Activated CD4-positive, alpha-beta memory T cell treated with anti-CD3 and anti-CD28 coated beads, Interleukin-2, amount 10 ng/mL, durations not matched to agents 7 days and 5 days (primary cell): ENCODE results near the gene LDHB. TPM values are rescaled to one million over a fixed set of nuclear protein-coding genes. Genes with fewer than 3 reads are reported as not detected.

Source experiments
- CTCF ChIA-PET: fragments of 350-600 bp; sonication (Branson Sonifier 250); formaldehyde crosslinking; loops from one replicate; lab custom pipeline; 2021; ENCODE audit warnings: antibody characterized with exemption, inconsistent platforms; lab: Charles Lee
- POLR2A ChIA-PET: fragments of 350-600 bp; sonication (Branson Sonifier 250); formaldehyde crosslinking; loops from one replicate; lab custom pipeline; 2021; ENCODE audit warnings: antibody characterized with exemption; lab: Charles Lee
- DNase-seq: peaks from one replicate; pipeline ENCODE4 v3.0.0-alpha.2; 2020
- H3K27ac Mint-ChIP-seq: one replicate; pipeline ENCODE4 v1.8.0; 2021; ENCODE audit warnings: mild to moderate bottlenecking, mixed read lengths
- H3K27me3 Mint-ChIP-seq: one replicate; pipeline ENCODE4 v1.8.0; 2021; ENCODE audit warnings: mixed read lengths
- H3K36me3 Mint-ChIP-seq: one replicate; pipeline ENCODE4 v1.8.0; 2021; ENCODE audit warnings: low read depth, mixed read lengths
- H3K4me1 Mint-ChIP-seq: one replicate; pipeline ENCODE4 v1.8.0; 2021; ENCODE audit warnings: mixed read lengths
- H3K4me3 Mint-ChIP-seq: one replicate; pipeline ENCODE4 v1.8.0; 2021; ENCODE audit warnings: mild to moderate bottlenecking, mixed read lengths
- H3K9me3 Mint-ChIP-seq: one replicate; pipeline ENCODE4 v1.8.0; 2021; ENCODE audit warnings: mixed read lengths
- total RNA-seq, 2 experiments: library from RNA; stranded (reverse); gene quantifications; one replicate each; pipeline ENCODE4 v1.2.3, GENCODE V29; 2021

LDHB gene
- 100 to 1,000 TPM; 955 to 985 TPM for total RNA-seq

GRCh38 chr12:21657326-21658077 lies at the start of gene LDHB:
LDHB (minus strand) TSS chr12:21657842; CDS start chr12:21654671, 3,171 bp downstream.
- POLR2A ChIA-PET: interaction anchor here (0.7 to 2.8 kb wide), 37 partner anchors 9 to 887 kb away, joined by 3 to 65 read pairs (median 6); partner anchors contain the start of genes C2CD5, CMAS, GOLT1B and PYROXD1
- H3K4me3 Mint-ChIP-seq: peak within 1 kb of the TSS; percentile 82
- H3K27me3 Mint-ChIP-seq: no peaks in the 10 kb centered on the region
- H3K4me1 Mint-ChIP-seq: peaks cover 42% of the 10 kb centered on the region
- peaks cover 44% of the 10 kb centered on the region for H3K36me3 Mint-ChIP-seq
- peak; percentile 95 for DNase-seq
- peak within 1 kb of the TSS; percentile 97 for H3K27ac Mint-ChIP-seq
- CTCF ChIA-PET: interaction anchor here (1.3 to 2.6 kb wide), 5 partner anchors 10 to 219 kb away, joined by 3 to 26 read pairs (median 6); partner anchors contain the start of genes GOLT1B and RECQL
- H3K9me3 Mint-ChIP-seq: no peaks in the 10 kb centered on the region

GRCh38 chr12:21704847-21705246 lies 47.2 kb upstream of the LDHB start:
- H3K9me3 Mint-ChIP-seq: no peaks in the 10 kb centered on the region
- CTCF ChIA-PET: no interaction called here

GRCh38 chr12:21699851-21700250 lies 42.2 kb upstream of the LDHB start:
- ChIA-PET POLR2A (no interaction called here), CTCF (interaction anchor here (0.6 to 2.9 kb wide), 7 partner anchors 10 to 743 kb away, joined by 3 to 19 read pairs (median 5); no protein-coding TSS in a partner anchor)
- Mint-ChIP-seq H3K27ac (no peak overlapping the region), H3K9me3 (no peaks in the 10 kb centered on the region), H3K27me3 (peaks cover 2% of the 10 kb centered on the region), H3K36me3 (no peaks in the 10 kb centered on the region), H3K4me3 (no peak overlapping the region), H3K4me1 (no peaks in the 10 kb centered on the region)
- no peak for DNase-seq

More at GRCh38 chr12:21704847-21705246, 47.2 kb upstream of the LDHB start:
- Mint-ChIP-seq H3K36me3 (no peaks in the 10 kb centered on the region), H3K4me3 (no peak overlapping the region), H3K27me3 (peaks cover 7% of the 10 kb centered on the region), H3K27ac (no peak overlapping the region), H3K4me1 (no peaks in the 10 kb centered on the region)
- no peak for DNase-seq
- POLR2A ChIA-PET: no interaction called here

GRCh38 chr12:21697904-21698630 lies 40.4 kb upstream of the LDHB start:
- Mint-ChIP-seq H3K9me3 (no peaks in the 10 kb centered on the region), H3K27ac (no peak overlapping the region), H3K27me3 (no peaks in the 10 kb centered on the region), H3K4me3 (no peak overlapping the region), H3K4me1 (no peaks in the 10 kb centered on the region), H3K36me3 (no peaks in the 10 kb centered on the region)
- no peak for DNase-seq
- ChIA-PET CTCF (interaction anchor here (0.6 to 2.9 kb wide), 27 partner anchors 13 to 1351 kb away, joined by 3 to 25 read pairs (median 3); partner anchors contain the start of gene KCNJ8), POLR2A (interaction anchor here (0.9 to 1.4 kb wide), 3 partner anchors 9 to 291 kb away, joined by 3 to 4 read pairs (median 3); no protein-coding TSS in a partner anchor)

GRCh38 chr12:21696625-21697024 lies 39.0 kb upstream of the LDHB start:
- CTCF ChIA-PET: interaction anchor here (0.7 to 2.2 kb wide), 5 partner anchors 16 to 639 kb away, joined by 3 to 25 read pairs (median 4); no protein-coding TSS in a partner anchor
- no peaks in the 10 kb centered on the region for H3K4me1 Mint-ChIP-seq
- no peak for DNase-seq
- H3K27ac Mint-ChIP-seq: no peak overlapping the region
- H3K4me3 Mint-ChIP-seq: no peak overlapping the region
- no peaks in the 10 kb centered on the region for H3K27me3 Mint-ChIP-seq
- POLR2A ChIA-PET: no interaction called here
- H3K9me3 Mint-ChIP-seq: no peaks in the 10 kb centered on the region
- no peaks in the 10 kb centered on the region for H3K36me3 Mint-ChIP-seq

- Mint-ChIP-seq H3K36me3 (no peaks in the 10 kb centered on the region), H3K27me3 (no peaks in the 10 kb centered on the region), H3K4me1 (no peaks in the 10 kb centered on the region), H3K27ac (no peak overlapping the region), H3K9me3 (no peaks in the 10 kb centered on the region), H3K4me3 (no peak overlapping the region)
- DNase-seq: no peak
- POLR2A ChIA-PET: no interaction called here
- CTCF ChIA-PET: interaction anchor here (1.0 to 1.1 kb wide), 3 partner anchors 15 to 640 kb away, joined by 3 to 4 read pairs (median 4); no protein-coding TSS in a partner anchor
Measured at GRCh38 chr12:21695986-21696385, 38.3 kb upstream of the LDHB start.

DNA sequence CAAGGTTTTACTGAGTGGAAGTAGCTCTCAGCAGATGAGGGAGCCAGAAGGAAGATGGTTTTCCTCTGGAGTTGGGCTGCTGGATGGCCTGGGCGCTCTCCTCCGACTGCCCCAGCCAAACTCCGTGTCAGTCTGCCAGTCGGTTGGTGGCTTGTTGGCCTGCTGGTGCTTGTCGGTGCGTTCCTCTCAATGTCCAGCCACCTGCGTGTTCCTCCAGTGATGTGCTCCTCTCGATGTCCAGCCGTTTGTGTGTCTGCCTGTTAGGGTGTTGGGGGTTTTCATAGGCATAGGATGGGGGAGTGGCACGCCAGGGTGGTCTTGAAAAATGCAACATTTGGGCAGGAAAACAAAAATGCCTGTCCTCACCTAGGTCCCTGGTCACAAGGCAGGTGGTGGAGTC lies 37.0 kb upstream of the LDHB start:
- no peak for DNase-seq
- Mint-ChIP-seq H3K9me3 (peaks cover 3% of the 10 kb centered on the region), H3K27ac (no peak overlapping the region), H3K27me3 (no peaks in the 10 kb centered on the region), H3K4me3 (no peak overlapping the region), H3K4me1 (peaks cover 5% of the 10 kb centered on the region), H3K36me3 (no peaks in the 10 kb centered on the region)
- POLR2A ChIA-PET: no interaction called here
- CTCF ChIA-PET: interaction anchor here (1.1 kb wide), 1 partner anchor 324 kb away, joined by 5 read pairs; no protein-coding TSS in a partner anchor

DNA sequence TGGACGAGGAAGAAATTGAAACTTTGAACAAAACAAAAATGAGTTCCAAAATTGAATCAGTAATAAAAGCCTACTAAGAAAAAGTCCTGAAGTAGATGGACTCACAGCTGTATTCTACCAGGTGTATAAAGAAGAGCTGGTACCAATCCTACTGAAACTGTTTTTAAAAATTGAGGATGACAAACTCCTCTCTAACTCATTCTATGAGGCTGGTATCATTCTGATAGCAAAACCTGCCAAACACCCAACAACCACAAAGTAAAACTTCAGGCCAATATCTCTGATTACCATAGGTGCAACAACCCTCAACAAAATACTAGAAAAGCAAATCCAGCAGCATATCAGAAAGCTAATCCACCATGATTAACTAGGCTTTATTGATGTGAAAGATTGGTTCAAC lies 33.9 kb upstream of the LDHB start:
- no peak for DNase-seq
- H3K27me3 Mint-ChIP-seq: no peaks in the 10 kb centered on the region
- no peak overlapping the region for H3K27ac Mint-ChIP-seq
- H3K9me3 Mint-ChIP-seq: peaks cover 7% of the 10 kb centered on the region
- H3K36me3 Mint-ChIP-seq: no peaks in the 10 kb centered on the region
- H3K4me1 Mint-ChIP-seq: peaks cover 5% of the 10 kb centered on the region
- POLR2A ChIA-PET: no interaction called here
- no peak overlapping the region for H3K4me3 Mint-ChIP-seq
- CTCF ChIA-PET: no interaction called here

DNA sequence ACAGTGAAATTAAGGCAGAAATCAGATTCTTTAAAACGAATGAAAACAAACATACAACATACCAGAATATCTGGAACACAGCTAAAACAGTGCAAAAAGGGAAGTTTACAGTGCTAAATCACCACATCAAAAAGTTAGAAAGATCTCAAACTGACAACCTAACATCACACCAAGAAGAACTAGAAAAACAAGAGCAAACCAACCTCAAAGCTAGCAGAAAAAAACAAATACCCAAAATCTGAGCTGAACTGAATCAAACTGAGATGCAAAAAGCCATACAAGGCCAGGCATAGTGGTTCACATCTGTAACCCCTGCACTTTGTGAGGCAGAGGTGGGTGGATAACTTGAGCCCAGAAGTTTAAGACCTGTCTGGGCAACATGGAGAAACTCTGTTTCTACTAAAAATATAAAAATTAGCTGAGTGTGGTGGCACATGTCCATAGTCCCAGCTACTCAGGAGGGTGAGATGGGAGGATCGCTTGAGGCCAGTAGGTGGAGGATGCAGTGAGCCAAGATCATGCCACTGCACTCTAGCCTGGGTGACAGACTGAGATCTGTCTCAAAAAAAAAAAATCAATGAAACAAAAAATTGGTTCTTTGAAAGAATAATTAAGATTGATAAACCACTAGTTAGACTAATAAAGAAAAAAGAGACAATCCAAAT lies 33.2 kb upstream of the LDHB start:
- no peaks in the 10 kb centered on the region for H3K36me3 Mint-ChIP-seq
- H3K9me3 Mint-ChIP-seq: peaks cover 7% of the 10 kb centered on the region
- CTCF ChIA-PET: no interaction called here
- peaks cover 5% of the 10 kb centered on the region for H3K4me1 Mint-ChIP-seq
- H3K4me3 Mint-ChIP-seq: no peak overlapping the region
- POLR2A ChIA-PET: no interaction called here
- H3K27ac Mint-ChIP-seq: no peak overlapping the region
- DNase-seq: no peak
- no peaks in the 10 kb centered on the region for H3K27me3 Mint-ChIP-seq

DNA sequence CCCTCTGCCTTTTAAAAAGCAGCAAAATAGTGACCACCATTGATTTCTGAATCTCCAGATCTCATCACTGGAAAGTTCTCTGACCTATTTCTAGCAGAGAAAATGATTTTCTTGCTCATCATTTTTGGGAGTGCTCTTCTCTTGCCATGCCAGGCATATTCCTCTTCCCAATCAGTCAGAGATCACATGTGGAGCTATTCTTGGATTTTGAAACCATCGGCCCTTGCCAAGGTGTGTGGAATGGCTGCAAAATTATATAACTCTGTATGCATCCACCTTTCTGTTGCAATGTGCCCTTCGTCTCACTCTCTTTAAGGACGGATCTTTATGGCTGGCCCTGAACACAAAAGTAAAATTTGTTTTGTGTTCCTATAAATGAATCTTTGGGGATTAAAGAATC lies 25.5 kb upstream of the LDHB start:
- H3K4me1 Mint-ChIP-seq: peaks cover 21% of the 10 kb centered on the region
- no peak overlapping the region for H3K4me3 Mint-ChIP-seq
- no peaks in the 10 kb centered on the region for H3K27me3 Mint-ChIP-seq
- H3K27ac Mint-ChIP-seq: no peak overlapping the region
- H3K36me3 Mint-ChIP-seq: no peaks in the 10 kb centered on the region
- POLR2A ChIA-PET: interaction anchor here (1.8 kb wide), 1 partner anchor 26 kb away, joined by 5 read pairs; the partner anchor contains the start of gene LDHB
- no peaks in the 10 kb centered on the region for H3K9me3 Mint-ChIP-seq
- no peak for DNase-seq
- CTCF ChIA-PET: interaction anchor here (0.7 to 1.7 kb wide), 4 partner anchors 16 to 825 kb away, joined by 3 to 4 read pairs (median 4); no protein-coding TSS in a partner anchor

- Mint-ChIP-seq H3K36me3 (no peaks in the 10 kb centered on the region), H3K27me3 (no peaks in the 10 kb centered on the region), H3K27ac (peak overlapping the region; percentile 58), H3K4me1 (peaks cover 34% of the 10 kb centered on the region), H3K9me3 (no peaks in the 10 kb centered on the region), H3K4me3 (peak overlapping the region; percentile 15)
- no peak for DNase-seq
- CTCF ChIA-PET: interaction anchor here (2.1 to 3.6 kb wide), 2 partner anchors 18 to 22 kb away, joined by 15 to 26 read pairs; partner anchors contain the start of gene LDHB
- POLR2A ChIA-PET: interaction anchor here (0.8 to 4.2 kb wide), 4 partner anchors 22 to 177 kb away, joined by 4 to 38 read pairs (median 10); partner anchors contain the start of genes GOLT1B, LDHB and RECQL
Measured at GRCh38 chr12:21678959-21679358, 21.3 kb upstream of the LDHB start.
